GM21717 (cell line): ENCODE results near the gene DLGAP1.
A peak's percentile ranks its signal among the peaks of the same experiment; 100 is the strongest.
"Not testable (repeated sequence)": the region's sequence is repeated elsewhere in the genome, so short reads cannot be mapped to it uniquely, and the experiment has no call there.

Source experiments
- ATAC-seq: cut with Tn5 transposase; IDR thresholded peaks from one replicate; pipeline ENCODE4 v1.9.1; 2021; ENCODE audit warnings: mild to moderate bottlenecking, moderate library complexity; ENCODE audit not compliant: unreplicated experiment

The DLGAP1 gene

GRCh38 chr18:4102901-4103300, 352.2 kb downstream of the DLGAP1 start:
- ATAC-seq = no peak

- no peak for ATAC-seq
Measured at GRCh38 chr18:4101009-4101408, 354.1 kb downstream of the DLGAP1 start.

GRCh38 chr18:4096486-4096885, 358.6 kb downstream of the DLGAP1 start:
- no peak for ATAC-seq

- ATAC-seq = no peak
Measured at GRCh38 chr18:4093676-4094075, 361.4 kb downstream of the DLGAP1 start.

DNA sequence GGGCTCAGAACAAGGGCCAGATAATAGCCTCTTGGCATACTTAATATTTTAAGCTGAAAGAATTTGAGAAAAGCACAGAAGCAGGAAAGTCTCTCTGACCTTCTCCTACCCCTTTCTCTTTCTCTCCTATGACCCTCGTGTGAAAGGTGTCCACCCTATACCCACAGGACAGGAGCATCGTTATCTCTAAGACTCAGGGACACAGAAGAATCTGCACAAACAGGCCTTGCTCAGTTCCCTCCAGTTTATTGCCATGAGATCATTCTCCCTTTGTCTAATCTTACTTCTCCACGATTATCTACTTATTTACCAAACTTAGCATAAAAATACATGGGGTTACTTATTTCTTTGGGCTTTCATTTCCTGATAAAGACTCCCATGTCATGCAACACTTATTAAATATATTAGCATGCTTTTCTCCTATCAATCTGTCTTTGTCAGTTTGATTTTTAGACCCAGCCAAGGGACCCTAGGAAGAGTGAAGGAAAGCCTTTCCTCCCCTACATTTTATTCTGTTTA, 370.7 kb downstream of the DLGAP1 start:
- no peak for ATAC-seq

DNA sequence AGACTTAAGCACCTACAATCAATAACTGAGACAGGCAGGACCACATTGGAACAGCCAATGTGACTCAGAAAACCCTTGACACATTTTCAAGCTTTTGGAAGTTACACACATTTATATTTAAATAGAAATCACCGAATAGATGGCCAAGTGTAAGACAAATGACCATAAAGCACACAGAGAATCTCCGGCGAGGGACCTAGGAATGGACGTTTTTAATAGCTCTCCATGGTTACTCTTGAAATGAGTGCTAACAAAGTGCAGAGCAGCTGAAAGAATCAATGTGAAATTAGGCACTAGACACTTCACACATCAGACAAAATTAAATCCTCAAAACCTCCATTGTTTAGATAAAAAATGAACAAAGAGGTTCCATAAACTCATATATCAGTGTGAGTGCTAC, 376.9 kb downstream of the DLGAP1 start:
- ATAC-seq = no peak

DNA sequence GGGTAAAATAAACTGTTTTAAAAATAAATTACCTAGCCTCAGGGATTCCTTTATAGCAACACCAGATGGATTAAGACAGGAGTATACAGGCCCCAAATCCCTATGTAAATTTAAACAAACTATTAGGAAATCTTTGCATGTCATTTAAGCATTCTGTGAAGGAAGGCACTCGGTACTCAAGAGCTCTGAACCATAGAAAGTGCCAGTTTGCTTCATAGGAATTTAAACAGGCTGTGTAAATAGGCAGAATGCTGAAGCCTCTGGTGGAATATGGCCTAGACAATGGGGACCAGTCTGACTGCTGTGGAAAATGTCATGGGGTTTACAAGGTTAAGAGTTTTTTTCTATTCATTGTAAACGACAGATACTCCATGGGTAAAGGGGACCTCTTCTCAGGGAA, 377.4 kb downstream of the DLGAP1 start:
- ATAC-seq = no peak

- no peak for ATAC-seq
Measured at GRCh38 chr18:4077204-4077603, 377.9 kb downstream of the DLGAP1 start.

DNA sequence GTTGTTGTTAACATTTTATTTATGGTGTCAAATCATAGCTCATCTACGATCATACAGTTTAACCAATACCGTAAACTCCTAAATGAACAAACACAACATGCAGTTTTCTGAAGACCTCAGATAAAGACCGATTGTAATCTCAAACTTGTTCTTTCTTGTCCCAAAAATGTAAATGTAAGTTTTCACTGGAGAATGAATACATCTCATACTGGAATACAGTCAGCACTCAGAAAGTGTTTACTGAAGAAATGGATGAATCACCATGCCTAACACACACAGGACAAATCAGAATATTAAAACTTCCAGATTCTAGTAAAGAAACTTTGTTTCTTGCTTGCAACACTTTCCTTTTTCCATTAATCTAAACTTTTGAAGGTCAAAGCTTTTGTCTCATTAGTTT, 380.5 kb downstream of the DLGAP1 start:
- no peak for ATAC-seq

GRCh38 chr18:4069183-4069582, 385.9 kb downstream of the DLGAP1 start:
- no peak for ATAC-seq

DNA sequence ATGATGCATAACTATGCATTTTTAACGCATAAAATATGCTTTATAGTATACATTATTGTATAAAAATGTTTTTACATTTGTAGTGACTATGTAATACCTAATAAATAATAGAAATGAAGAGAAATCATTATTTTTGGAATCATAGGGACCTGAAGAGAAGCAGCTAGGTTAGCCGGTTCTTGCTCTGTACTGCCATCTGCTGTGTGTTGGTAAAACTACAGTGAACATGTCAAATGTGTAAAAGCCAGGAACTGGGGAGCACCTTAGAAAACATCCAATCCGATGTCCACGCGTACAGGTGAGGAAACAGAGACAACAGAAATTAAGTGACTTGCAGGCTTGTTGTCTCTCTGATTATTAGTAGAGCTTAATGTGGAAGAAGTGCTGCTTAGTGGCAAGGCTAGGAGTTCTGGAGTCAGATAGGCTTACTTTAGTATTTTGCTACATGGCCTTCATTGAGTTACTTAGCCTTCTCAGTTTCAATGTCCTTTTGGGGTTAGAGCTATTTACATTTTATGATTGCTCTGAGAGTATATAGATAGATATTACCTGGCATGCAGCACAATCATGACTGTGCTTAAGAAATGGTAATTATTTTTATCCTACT, 386.5 kb downstream of the DLGAP1 start:
- no peak for ATAC-seq

DNA sequence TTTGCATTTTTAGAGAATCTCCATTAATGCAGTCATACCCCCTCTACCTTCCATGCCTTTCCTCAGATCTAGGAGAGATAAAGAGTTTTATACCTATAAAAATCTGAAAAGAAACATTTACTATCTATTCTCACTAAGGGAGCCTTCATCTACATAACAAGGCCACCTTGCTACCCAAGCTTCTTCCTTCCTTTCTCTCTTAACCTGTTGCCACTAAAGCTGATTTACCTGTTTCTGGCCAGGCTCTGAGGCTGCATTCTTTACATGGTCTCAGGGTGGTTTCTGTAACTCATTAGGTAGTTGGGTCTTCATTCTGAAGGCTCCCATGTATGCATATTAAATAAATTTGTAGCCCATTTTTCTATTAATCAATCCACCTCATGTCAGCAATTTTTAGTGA, 391.6 kb downstream of the DLGAP1 start:
- ATAC-seq = no peak

- no peak for ATAC-seq
Measured at GRCh38 chr18:4060427-4061281, 394.5 kb downstream of the DLGAP1 start.

DNA sequence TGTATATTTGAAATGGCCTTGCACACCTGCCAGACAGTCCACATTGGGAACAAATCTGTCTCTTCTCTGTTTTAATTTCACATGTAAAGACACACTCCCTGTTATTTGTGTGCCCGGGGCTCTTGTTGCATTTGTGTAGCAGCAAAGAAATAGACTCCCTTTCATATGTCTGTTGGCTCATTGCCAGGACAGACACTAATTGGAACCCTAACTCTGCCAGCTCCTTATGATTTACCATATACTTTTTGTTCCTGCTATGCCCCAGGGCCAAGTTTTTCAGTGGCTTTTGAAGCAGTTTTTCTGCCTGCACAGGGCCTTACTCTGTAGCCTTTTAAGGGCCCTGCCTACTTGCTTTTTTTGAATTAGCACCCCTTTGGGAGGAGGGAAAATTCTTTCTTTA, 396.9 kb downstream of the DLGAP1 start:
- no peak for ATAC-seq

- no peak for ATAC-seq
Measured at GRCh38 chr18:4040391-4041092, 414.6 kb downstream of the DLGAP1 start.

- ATAC-seq = no peak
Measured at GRCh38 chr18:4035521-4035920, 419.6 kb downstream of the DLGAP1 start.

DNA sequence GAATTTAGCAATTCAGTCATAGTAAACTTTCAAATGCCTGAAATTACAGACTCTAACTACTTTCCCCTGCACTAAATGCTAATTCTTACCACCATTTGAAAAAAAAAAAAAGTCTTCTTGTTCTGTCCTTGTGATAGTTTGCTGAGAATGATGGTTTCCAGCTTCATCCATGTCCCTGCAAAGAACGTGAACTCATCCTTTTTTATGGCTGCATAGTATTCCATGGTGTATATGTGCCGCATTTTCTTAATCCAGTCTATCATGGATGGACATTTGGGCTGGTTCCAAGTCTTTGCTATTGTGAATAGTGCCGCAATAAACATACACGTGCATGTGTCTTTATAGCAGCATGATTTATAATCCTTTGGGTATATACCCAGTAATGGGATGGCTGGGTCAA, 420.3 kb downstream of the DLGAP1 start:
- ATAC-seq = not testable (repeated sequence)

DNA sequence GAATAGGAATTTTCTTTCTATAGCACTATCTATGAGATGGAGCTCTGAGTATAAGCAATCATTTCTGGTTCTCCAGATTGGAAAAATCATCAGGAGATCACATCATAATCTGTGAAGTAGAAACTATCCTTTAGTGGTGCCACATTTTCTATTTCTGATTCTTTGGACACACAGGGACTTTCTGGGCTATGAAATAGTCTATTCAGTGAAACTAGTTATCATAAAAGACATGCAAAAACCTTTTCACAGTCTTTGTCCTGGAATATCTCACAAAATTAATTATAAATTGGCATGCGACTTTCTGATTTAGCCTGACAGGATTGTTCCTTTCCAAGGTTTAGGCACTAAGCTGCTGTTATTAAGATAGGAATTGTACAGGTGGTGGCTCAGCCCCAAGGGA, 428.6 kb downstream of the DLGAP1 start:
- ATAC-seq = no peak

DNA sequence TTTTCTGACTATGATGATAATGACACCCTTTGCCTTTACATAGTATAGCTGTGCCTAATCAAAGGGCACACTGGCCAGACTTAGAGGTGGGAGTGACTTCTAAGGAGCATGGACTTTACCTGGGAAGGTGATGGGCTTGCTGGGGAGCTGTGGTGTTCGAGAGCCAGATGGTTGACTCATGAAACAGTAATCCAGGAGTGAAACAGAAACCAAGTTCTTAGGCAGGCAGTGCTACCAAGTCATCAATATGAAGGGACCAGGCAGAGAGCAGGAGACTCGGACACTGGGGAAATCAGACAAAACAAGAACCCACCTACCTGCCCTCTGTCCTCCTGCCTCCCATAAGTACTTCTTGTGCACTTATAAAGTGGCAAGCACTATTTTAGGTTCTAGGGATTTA, 430.4 kb downstream of the DLGAP1 start:
- ATAC-seq = no peak

DNA sequence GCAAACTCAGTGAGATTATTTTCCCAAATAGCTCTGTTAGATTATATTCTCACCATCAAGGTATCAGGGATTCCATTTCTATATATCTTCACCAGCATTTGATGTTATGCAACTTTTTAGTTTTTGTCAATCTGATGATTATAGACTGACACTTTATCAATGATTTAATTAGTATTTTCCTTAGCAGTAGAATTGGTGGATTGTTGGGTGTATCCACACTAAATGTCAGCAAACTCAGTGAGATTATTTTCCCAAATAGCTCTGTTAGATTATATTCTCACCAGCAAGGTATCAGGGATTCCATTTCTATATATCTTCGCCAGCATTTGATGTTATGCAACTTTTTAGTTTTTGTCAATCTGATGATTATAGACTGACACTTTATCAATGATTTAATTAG, 432.4 kb downstream of the DLGAP1 start:
- not testable (repeated sequence) for ATAC-seq

DNA sequence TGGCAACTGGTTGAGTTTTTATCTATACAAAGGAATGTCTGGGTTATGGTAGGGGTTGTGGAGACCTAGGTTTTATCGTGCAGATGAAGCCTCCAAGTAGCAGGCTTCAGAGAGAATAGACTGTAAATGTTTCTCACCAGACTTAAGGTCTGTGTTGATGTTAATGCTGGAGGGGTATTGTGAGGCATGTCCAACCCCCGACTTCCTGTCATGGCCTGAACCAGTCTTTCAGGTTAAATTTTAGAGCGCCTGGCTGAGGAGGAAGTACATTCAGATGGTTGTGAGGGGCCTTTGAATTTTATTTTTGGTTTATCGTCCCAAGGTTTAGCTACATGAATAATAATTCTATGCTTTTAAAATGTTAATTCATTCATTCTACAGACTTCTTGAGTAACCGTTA, 435.1 kb downstream of the DLGAP1 start:
- ATAC-seq = no peak

- peak; percentile 67 for ATAC-seq
Measured at GRCh38 chr18:4017480-4017879, 437.6 kb downstream of the DLGAP1 start.
